ENCODE data around the gene KLK6. TPM values are rescaled to one million over a fixed set of nuclear protein-coding genes. Genes with fewer than 3 reads are reported as not detected.

KLK6 gene
- total RNA-seq, 1 experiment from 2014 or later, result not detected

DNA sequence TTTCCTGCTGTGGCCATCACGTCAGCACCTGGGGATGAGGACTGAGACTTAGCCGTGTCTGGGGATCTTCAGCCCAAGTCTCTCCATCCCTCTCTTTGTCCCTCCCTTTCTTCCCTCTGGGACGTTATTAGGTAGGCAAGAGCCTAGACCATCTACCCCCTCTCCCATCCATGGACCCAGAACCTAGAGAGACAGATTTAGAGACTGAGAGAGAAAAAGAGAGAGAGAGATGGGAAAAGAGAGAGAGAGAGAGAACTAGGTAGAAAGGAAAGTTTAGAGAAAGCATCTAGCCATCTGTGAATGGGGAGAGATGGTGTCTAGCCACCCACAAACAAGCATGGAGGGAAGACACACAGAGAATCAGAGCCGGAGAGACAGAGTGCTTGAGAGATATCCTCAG is 58.7 kb downstream of the KLK6 start:
- in situ Hi-C loops (cut with HindIII; ENCODE audit: low pct_unique_long_range_greater_than_20kb, low sequenced_read_pairs), result no loop called here
- Histone ChIP-seq H3K27ac (ENCODE audit: low read length) (no peak overlapping the region), H3K36me3 (ENCODE audit: control insufficient read depth, insufficient read depth, low read length) (no peaks in the 10 kb centered on the region), H3K27me3 (ENCODE audit: control insufficient read depth, insufficient read depth, low read length) (peaks cover 8% of the 10 kb centered on the region), H3K4me3 (ENCODE audit: low read depth in 2 of 2, low read length in 2 of 2) (no peak overlapping the region), H3K4me1 (ENCODE audit: control insufficient read depth, insufficient read depth, low read length) (no peaks in the 10 kb centered on the region), H3K9me3 (ENCODE audit: control insufficient read depth, insufficient read depth, low read depth, low read length) (no peaks in the 10 kb centered on the region)
- TF ChIP-seq TCF7L2 (IDR thresholded peaks at IDR 0.05; ENCODE audit: low read depth, low read length), result no peak
- no peak for TF ChIP-seq POLR2AphosphoS5 (IDR thresholded peaks at IDR 0.05; ENCODE audit: low read depth, low read length)
- TF ChIP-seq, protein P1, sequence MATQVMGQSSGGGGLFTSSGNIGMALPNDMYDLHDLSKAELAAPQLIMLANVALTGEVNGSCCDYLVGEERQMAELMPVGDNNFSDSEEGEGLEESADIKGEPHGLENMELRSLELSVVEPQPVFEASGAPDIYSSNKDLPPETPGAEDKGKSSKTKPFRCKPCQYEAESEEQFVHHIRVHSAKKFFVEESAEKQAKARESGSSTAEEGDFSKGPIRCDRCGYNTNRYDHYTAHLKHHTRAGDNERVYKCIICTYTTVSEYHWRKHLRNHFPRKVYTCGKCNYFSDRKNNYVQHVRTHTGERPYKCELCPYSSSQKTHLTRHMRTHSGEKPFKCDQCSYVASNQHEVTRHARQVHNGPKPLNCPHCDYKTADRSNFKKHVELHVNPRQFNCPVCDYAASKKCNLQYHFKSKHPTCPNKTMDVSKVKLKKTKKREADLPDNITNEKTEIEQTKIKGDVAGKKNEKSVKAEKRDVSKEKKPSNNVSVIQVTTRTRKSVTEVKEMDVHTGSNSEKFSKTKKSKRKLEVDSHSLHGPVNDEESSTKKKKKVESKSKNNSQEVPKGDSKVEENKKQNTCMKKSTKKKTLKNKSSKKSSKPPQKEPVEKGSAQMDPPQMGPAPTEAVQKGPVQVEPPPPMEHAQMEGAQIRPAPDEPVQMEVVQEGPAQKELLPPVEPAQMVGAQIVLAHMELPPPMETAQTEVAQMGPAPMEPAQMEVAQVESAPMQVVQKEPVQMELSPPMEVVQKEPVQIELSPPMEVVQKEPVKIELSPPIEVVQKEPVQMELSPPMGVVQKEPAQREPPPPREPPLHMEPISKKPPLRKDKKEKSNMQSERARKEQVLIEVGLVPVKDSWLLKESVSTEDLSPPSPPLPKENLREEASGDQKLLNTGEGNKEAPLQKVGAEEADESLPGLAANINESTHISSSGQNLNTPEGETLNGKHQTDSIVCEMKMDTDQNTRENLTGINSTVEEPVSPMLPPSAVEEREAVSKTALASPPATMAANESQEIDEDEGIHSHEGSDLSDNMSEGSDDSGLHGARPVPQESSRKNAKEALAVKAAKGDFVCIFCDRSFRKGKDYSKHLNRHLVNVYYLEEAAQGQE (IDR thresholded peaks at IDR 0.05; ENCODE audit: insufficient read depth in 1 of 2, low read depth in 2 of 2, low read length in 1 of 2), result no peak
- no peak for TF ChIP-seq SIN3A (IDR thresholded peaks at IDR 0.05; ENCODE audit: borderline replicate concordance, insufficient read depth, low read depth, low read length)
- TF ChIP-seq, protein P2, sequence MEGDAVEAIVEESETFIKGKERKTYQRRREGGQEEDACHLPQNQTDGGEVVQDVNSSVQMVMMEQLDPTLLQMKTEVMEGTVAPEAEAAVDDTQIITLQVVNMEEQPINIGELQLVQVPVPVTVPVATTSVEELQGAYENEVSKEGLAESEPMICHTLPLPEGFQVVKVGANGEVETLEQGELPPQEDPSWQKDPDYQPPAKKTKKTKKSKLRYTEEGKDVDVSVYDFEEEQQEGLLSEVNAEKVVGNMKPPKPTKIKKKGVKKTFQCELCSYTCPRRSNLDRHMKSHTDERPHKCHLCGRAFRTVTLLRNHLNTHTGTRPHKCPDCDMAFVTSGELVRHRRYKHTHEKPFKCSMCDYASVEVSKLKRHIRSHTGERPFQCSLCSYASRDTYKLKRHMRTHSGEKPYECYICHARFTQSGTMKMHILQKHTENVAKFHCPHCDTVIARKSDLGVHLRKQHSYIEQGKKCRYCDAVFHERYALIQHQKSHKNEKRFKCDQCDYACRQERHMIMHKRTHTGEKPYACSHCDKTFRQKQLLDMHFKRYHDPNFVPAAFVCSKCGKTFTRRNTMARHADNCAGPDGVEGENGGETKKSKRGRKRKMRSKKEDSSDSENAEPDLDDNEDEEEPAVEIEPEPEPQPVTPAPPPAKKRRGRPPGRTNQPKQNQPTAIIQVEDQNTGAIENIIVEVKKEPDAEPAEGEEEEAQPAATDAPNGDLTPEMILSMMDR (IDR thresholded peaks at IDR 0.05), result no peak
- ChIA-PET POLR2A (no interaction called here), CTCF (no interaction called here)
- intact Hi-C loops (cut with micrococcal nuclease; ENCODE audit: unreplicated experiment), result no loop called here
- no TSS peak for BruUV-seq (replicated peaks)
- no peak for DNase-seq (ENCODE audit: low read depth, low spot score)
- ATAC-seq, result no peak

DNA sequence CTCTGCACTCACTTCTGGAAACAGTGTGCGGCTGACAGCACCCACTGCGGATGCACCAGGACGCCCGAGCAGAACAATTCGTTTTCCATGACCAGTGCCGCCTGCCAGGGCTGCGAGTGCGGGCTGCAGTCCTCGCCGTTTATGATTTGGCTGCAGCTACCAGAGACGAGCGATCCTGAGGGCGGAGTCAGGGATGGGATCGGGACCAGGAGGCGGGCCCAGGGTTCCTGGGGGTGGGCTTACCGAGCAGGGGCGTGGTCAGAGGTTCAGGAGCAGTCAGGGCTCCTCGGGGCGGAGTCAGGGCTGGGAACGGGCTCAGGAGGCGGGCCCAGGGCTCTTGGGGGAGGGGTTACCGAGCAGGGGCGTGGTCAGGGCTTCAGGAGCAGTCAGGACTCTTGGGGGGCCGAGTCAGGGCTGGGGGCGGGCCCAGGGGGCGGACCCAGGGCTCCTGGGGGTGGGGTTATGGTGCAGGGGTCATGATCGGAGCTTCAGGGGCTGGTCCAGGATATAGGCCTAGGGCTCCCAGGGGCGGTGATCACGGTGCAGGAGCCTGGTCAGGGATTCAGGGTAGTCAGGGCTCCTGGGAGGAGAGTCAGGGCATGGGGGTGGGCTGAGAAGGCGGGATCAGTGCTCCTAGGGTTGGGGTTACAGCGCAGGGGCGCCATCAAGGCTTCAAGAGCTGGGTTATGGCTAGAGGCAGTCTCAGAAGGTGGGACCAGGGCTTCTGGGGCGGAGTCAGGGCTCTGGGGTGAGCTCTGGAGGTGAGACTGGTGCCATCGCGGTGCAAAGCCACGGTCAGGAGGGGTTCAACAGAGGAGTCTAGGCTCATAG is 59.9 kb downstream of the KLK6 start:
- in situ Hi-C loops (cut with HindIII; ENCODE audit: low pct_unique_long_range_greater_than_20kb, low sequenced_read_pairs), result no loop called here
- peaks cover 4% of the 10 kb centered on the region; the same call in 1 of the 2 replicates for H3K27me3 ChIP-seq (ENCODE audit: control insufficient read depth, insufficient read depth, low read length)
- TF ChIP-seq TCF7L2 (IDR thresholded peaks at IDR 0.05; ENCODE audit: low read depth, low read length), result no peak
- no peak for TF ChIP-seq POLR2AphosphoS5 (IDR thresholded peaks at IDR 0.05; ENCODE audit: low read depth, low read length)
- TF ChIP-seq SIN3A (IDR thresholded peaks at IDR 0.05; ENCODE audit: borderline replicate concordance, insufficient read depth, low read depth, low read length), result no peak
- TF ChIP-seq, protein P2 (IDR thresholded peaks at IDR 0.05), result no peak
- TF ChIP-seq, protein P1 (IDR thresholded peaks at IDR 0.05; ENCODE audit: insufficient read depth in 1 of 2, low read depth in 2 of 2, low read length in 1 of 2), result no peak
- BruUV-seq (replicated peaks), result no TSS peak
- no peaks in the 10 kb centered on the region for H3K4me1 ChIP-seq (ENCODE audit: control insufficient read depth, insufficient read depth, low read length)
- H3K27ac ChIP-seq (ENCODE audit: low read length), result no peak overlapping the region
- H3K36me3 ChIP-seq (ENCODE audit: control insufficient read depth, insufficient read depth, low read length), result no peaks in the 10 kb centered on the region
- ChIA-PET POLR2A (interaction anchor here (0.6 kb wide), 1 partner anchor 19 kb away, joined by 12 read pairs; no protein-coding TSS in a partner anchor), CTCF (interaction anchor here (1.2 kb wide), 1 partner anchor 12 kb away, joined by 3 read pairs; no protein-coding TSS in a partner anchor)
- H3K4me3 ChIP-seq (ENCODE audit: low read depth in 2 of 2, low read length in 2 of 2), result peak overlapping the region in 1 of 2 experiments; percentile 24; a peak in 1 of 4 replicates
- intact Hi-C loops (cut with micrococcal nuclease; ENCODE audit: unreplicated experiment), result no loop called here
- no peaks in the 10 kb centered on the region for H3K9me3 ChIP-seq (ENCODE audit: control insufficient read depth, insufficient read depth, low read depth, low read length)
- ATAC-seq (peak; percentile 86), DNase-seq (ENCODE audit: low read depth, low spot score) (no peak)

All from Panc1 (cell line).